Gastrocnemius medialis (tissue), 4 donors: ENCODE measurements around the gene NUDCD3. TPM values are rescaled to one million over a fixed set of nuclear protein-coding genes. Genes with fewer than 3 reads are reported as not detected.

ENCODE experiments used
- ATAC-seq, 2 donors: fragments of 150-250 bp; one replicate each; pipeline ENCODE4 v1.9.1; 2016
- DNase-seq, 2 donors: peaks; one replicate each; pipeline ENCODE4 v3.0.0-alpha.2; 2019
- H3K27ac ChIP-seq, 4 donors: fragments of 200-600 bp; sonication (generic); 1 replicate in 1 of 4; 2 replicates in 3 of 4; pipeline ENCODE4 v1.5.1; 2016 to 2018; ENCODE audit warnings: mild to moderate bottlenecking in 2 of 4, moderate library complexity in 1 of 4
- H3K27me3 ChIP-seq, 3 donors: fragments of 200-600 bp; sonication (generic) in 2 of 3; 1 replicate in 1 of 3; 2 replicates in 2 of 3; pipeline versions ENCODE4 v1.5.1 to v1.6.0; 2016 to 2019; ENCODE audit warnings: mild to moderate bottlenecking in 1 of 3, moderate library complexity in 1 of 3
- H3K36me3 ChIP-seq, 2 donors: fragments of 200-600 bp; sonication (generic) in 1 of 2; one replicate each; pipeline ENCODE4 v1.5.1; 2017 to 2018
- H3K4me1 ChIP-seq, 2 donors: fragments of 200-600 bp; sonication (generic) in 1 of 2; one replicate each; pipeline ENCODE4 v1.5.1; 2016 to 2017; ENCODE audit warnings: mild to moderate bottlenecking in 2 of 2
- H3K4me3 ChIP-seq, 4 donors: fragments of 200-600 bp; sonication (generic) in 3 of 4; 1 replicate in 1 of 4; 2 replicates in 3 of 4; pipeline ENCODE4 v1.5.1; 2016 to 2019; ENCODE audit warnings: mild to moderate bottlenecking in 2 of 4
- H3K9me3 ChIP-seq, 3 donors: fragments of 200-600 bp; sonication (generic) in 2 of 3; 1 replicate in 1 of 3; 2 replicates in 2 of 3; pipeline ENCODE4 v1.5.1; 2016 to 2019
- POLR2A ChIP-seq, 2 donors: fragments of 450-650 bp; IDR thresholded peaks; one replicate each; pipeline ENCODE4 v1.6.1; 2017; ENCODE audit warnings: antibody characterized with exemption in 2 of 2, mild to moderate bottlenecking in 2 of 2, moderate library complexity in 2 of 2
- in situ Hi-C, 4 donors: fragments of 200-750 bp; cut with MboI; loops; one replicate each; pipeline versions ENCODE4 v1.15.0 to v1.8.0; 2017; ENCODE audit warnings: low sequenced_read_pairs in 4 of 4
- intact Hi-C: fragments of 100-400 bp; cut with DNase I; formaldehyde crosslinking; loops from one replicate; pipeline ENCODE4 v1.15.1; 2023; ENCODE audit warnings: low total_unique reads
- total RNA-seq, 4 donors: library from RNA; depleted of rRNA; stranded (reverse); fragments of >200 nt; gene quantifications; one replicate each; pipeline versions ENCODE4 v1.1.0 to v1.2.3, GENCODE V29; 2016
- TF ChIP-seq, protein P1 (sequence below), 5 experiments: fragments of 450-650 bp in 3 of 5; fragments of 200-600 bp in 2 of 5; sonication (generic) in 2 of 5; IDR thresholded peaks in 4 of 5; conservative IDR thresholded peaks in 1 of 5; 1 replicate in 4 of 5; 2 replicates in 1 of 5; pipeline ENCODE4 v1.5.1; 2016 to 2019; ENCODE audit warnings: antibody characterized with exemption in 5 of 5, mild to moderate bottlenecking in 3 of 5, moderate library complexity in 3 of 5

The NUDCD3 gene
- total RNA-seq, 4 donors from 2014 or later: 76.2 to 93.4 (median 77.0) TPM

- TF ChIP-seq, protein P1, sequence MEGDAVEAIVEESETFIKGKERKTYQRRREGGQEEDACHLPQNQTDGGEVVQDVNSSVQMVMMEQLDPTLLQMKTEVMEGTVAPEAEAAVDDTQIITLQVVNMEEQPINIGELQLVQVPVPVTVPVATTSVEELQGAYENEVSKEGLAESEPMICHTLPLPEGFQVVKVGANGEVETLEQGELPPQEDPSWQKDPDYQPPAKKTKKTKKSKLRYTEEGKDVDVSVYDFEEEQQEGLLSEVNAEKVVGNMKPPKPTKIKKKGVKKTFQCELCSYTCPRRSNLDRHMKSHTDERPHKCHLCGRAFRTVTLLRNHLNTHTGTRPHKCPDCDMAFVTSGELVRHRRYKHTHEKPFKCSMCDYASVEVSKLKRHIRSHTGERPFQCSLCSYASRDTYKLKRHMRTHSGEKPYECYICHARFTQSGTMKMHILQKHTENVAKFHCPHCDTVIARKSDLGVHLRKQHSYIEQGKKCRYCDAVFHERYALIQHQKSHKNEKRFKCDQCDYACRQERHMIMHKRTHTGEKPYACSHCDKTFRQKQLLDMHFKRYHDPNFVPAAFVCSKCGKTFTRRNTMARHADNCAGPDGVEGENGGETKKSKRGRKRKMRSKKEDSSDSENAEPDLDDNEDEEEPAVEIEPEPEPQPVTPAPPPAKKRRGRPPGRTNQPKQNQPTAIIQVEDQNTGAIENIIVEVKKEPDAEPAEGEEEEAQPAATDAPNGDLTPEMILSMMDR (IDR thresholded peaks at IDR 0.05 in 4 of 5, conservative IDR thresholded peaks at IDR 0.05 in 1 of 5): peak in 2 of 5 experiments; percentile 17 to 30
- no peak for TF ChIP-seq POLR2A (IDR thresholded peaks at IDR 0.05)
- ATAC-seq: no peak
- Histone ChIP-seq H3K27ac (no peak overlapping the region), H3K36me3 (no peaks in the 10 kb centered on the region), H3K4me1 (peaks cover 18 to 24% of the 10 kb centered on the region in 2 donors), H3K27me3 (no peaks in the 10 kb centered on the region), H3K9me3 (no peaks in the 10 kb centered on the region), H3K4me3 (no peak overlapping the region)
- no peak for DNase-seq
- in situ Hi-C loops: no loop called here
- intact Hi-C loops: no loop called here
Measured at GRCh38 chr7:44463169-44463808, 27.2 kb downstream of the NUDCD3 start.

GRCh38 chr7:44461387-44461786, 29.1 kb downstream of the NUDCD3 start:
- Histone ChIP-seq H3K27me3 (no peaks in the 10 kb centered on the region), H3K4me3 (no peak overlapping the region), H3K27ac (no peak overlapping the region), H3K4me1 (peaks cover 15 to 28% of the 10 kb centered on the region in 2 donors), H3K9me3 (no peaks in the 10 kb centered on the region), H3K36me3 (no peaks in the 10 kb centered on the region)
- DNase-seq (no peak), ATAC-seq (no peak)
- in situ Hi-C loops (no loop called here), intact Hi-C loops (no loop called here)
- TF ChIP-seq, protein P1 (IDR thresholded peaks at IDR 0.05 in 4 of 5, conservative IDR thresholded peaks at IDR 0.05 in 1 of 5): no peak
- no peak for TF ChIP-seq POLR2A (IDR thresholded peaks at IDR 0.05)

- H3K9me3 ChIP-seq: no peaks in the 10 kb centered on the region
- ATAC-seq (no peak), DNase-seq (no peak)
- H3K27ac ChIP-seq: no peak overlapping the region
- peaks cover 15 to 27% of the 10 kb centered on the region in 2 donors for H3K4me1 ChIP-seq
- TF ChIP-seq, protein P1 (IDR thresholded peaks at IDR 0.05 in 4 of 5, conservative IDR thresholded peaks at IDR 0.05 in 1 of 5): no peak
- in situ Hi-C loops (no loop called here), intact Hi-C loops (no loop called here)
- H3K27me3 ChIP-seq: no peaks in the 10 kb centered on the region
- no peaks in the 10 kb centered on the region for H3K36me3 ChIP-seq
- no peak overlapping the region for H3K4me3 ChIP-seq
Measured at GRCh38 chr7:44460325-44460724, 30.1 kb downstream of the NUDCD3 start.

DNA sequence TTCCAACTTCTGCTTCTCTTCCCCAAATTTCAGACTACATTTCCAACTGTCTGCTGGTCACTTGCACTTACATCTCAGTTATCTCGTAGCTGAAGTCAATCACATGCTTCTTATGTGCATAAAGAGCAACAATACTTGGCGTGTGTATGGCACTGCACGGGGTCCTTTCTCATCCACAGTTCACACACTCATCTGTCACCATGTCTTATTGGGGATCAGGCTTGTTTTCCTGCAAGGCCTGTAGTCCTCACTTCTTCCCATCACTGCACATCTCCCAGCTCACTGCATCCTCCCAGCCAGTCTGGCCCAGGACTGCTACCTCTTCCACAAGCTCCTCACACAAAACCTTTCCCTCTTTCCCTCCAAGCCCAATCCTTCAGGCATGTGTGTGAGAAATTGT, 35.3 kb downstream of the NUDCD3 start:
- TF ChIP-seq POLR2A (IDR thresholded peaks at IDR 0.05): no peak
- TF ChIP-seq, protein P1 (IDR thresholded peaks at IDR 0.05 in 4 of 5, conservative IDR thresholded peaks at IDR 0.05 in 1 of 5): no peak
- Histone ChIP-seq H3K36me3 (no peaks in the 10 kb centered on the region), H3K9me3 (no peaks in the 10 kb centered on the region), H3K4me1 (peaks cover 10 to 25% of the 10 kb centered on the region in 2 donors), H3K27ac (no peak overlapping the region), H3K4me3 (no peak overlapping the region), H3K27me3 (no peaks in the 10 kb centered on the region)
- intact Hi-C loops (no loop called here), in situ Hi-C loops (no loop called here)
- DNase-seq: no peak
- no peak for ATAC-seq

GRCh38 chr7:44454348-44454747, 36.1 kb downstream of the NUDCD3 start:
- H3K4me3 ChIP-seq: no peak overlapping the region
- H3K4me1 ChIP-seq: peaks cover 17 to 32% of the 10 kb centered on the region in 2 donors
- TF ChIP-seq, protein P1 (IDR thresholded peaks at IDR 0.05 in 4 of 5, conservative IDR thresholded peaks at IDR 0.05 in 1 of 5): no peak
- no peak for TF ChIP-seq POLR2A (IDR thresholded peaks at IDR 0.05)
- no peak overlapping the region for H3K27ac ChIP-seq
- H3K36me3 ChIP-seq: no peaks in the 10 kb centered on the region
- no peaks in the 10 kb centered on the region for H3K27me3 ChIP-seq
- DNase-seq (no peak), ATAC-seq (no peak)
- no peaks in the 10 kb centered on the region for H3K9me3 ChIP-seq
- intact Hi-C loops: no loop called here
- in situ Hi-C loops: no loop called here
